GM12874 (cell line): ENCODE data around the gene MBD6.

ENCODE experiments used
- TF ChIP-seq, protein P1 (sequence below): IDR thresholded peaks from 2 replicates; pipeline ENCODE4 v1.5.1; 2011; ENCODE audit warnings: low read depth, mild to moderate bottlenecking, control low read depth, low read length, moderate library complexity; ENCODE audit not compliant: insufficient read depth

MBD6 gene

DNA sequence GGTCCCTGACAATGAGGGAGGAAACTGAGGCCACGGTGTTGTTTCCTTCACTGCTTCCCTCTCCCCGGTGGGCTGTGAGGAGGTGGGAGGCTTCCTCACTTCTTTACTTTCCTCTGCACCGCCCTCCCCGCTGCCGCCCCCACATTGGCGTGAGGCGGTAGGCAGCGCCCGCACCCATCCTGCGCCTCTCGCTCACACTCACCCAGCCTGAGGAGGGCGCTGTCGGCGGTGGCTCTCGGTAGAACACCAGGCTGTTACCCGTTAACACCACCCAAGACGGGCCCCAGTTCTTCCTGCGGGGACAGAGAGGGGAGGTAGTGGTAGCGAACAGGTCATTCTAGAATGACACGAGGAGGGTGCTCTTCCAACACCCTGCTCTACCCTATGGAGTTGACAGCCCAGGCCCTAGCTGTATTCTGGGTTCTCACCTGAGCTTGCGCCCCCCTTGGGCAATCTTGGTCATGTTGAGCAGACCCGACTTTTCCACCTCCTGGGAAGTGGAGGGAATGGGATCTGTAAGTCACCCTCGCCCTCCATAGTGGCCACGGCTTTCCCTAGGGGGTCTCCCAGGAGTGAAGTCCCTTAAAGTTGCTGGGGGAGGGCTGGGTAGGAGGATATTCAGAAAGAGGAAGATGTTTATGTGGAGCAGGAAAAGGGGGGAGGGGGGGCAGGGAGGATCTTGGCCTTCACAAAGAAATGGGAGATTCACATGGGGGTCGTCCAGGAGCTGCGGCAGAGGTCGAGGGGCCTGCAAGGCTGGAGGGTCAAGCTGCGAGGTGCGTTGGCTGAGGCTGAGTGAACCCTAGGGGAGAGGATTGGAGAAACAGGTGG, 46.2 kb upstream of the MBD6 start:
- TF ChIP-seq, protein P1, sequence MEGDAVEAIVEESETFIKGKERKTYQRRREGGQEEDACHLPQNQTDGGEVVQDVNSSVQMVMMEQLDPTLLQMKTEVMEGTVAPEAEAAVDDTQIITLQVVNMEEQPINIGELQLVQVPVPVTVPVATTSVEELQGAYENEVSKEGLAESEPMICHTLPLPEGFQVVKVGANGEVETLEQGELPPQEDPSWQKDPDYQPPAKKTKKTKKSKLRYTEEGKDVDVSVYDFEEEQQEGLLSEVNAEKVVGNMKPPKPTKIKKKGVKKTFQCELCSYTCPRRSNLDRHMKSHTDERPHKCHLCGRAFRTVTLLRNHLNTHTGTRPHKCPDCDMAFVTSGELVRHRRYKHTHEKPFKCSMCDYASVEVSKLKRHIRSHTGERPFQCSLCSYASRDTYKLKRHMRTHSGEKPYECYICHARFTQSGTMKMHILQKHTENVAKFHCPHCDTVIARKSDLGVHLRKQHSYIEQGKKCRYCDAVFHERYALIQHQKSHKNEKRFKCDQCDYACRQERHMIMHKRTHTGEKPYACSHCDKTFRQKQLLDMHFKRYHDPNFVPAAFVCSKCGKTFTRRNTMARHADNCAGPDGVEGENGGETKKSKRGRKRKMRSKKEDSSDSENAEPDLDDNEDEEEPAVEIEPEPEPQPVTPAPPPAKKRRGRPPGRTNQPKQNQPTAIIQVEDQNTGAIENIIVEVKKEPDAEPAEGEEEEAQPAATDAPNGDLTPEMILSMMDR = peak; percentile 86

DNA sequence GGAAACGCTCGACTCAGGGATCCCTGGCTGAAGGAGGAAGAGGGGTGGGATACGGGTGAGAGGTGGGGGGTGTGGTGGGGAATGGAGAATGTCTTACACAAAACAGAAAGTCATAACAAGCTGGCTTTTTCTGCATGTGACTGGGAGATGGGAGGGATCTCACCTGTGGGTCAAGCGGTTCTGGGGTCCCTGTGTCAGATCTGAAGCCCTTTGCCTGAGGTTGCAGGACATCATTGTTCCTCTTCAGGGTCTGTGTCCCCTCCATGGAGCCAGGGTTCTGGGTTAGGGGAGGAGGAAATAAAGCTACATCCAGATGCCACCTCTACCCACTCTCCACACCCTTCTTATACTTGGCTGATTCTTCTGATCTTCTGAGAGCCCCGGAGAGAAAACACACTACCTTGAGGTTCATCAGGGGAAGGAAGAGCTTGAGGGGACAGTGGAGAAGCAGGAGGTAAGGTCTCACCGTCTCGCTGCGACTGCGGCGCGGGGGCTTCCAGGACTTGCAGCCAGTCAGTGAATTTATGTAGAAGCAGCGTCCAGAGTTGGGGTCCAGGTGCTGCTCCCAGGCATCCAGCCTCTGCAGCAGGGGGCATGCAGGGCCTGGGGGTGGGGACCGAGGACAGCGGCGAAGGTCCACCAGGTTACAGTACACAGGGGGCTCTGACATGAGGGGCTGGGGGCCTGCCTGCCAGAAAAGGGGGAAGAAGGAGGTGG, 45.5 kb upstream of the MBD6 start:
- TF ChIP-seq, protein P1 = no peak

DNA sequence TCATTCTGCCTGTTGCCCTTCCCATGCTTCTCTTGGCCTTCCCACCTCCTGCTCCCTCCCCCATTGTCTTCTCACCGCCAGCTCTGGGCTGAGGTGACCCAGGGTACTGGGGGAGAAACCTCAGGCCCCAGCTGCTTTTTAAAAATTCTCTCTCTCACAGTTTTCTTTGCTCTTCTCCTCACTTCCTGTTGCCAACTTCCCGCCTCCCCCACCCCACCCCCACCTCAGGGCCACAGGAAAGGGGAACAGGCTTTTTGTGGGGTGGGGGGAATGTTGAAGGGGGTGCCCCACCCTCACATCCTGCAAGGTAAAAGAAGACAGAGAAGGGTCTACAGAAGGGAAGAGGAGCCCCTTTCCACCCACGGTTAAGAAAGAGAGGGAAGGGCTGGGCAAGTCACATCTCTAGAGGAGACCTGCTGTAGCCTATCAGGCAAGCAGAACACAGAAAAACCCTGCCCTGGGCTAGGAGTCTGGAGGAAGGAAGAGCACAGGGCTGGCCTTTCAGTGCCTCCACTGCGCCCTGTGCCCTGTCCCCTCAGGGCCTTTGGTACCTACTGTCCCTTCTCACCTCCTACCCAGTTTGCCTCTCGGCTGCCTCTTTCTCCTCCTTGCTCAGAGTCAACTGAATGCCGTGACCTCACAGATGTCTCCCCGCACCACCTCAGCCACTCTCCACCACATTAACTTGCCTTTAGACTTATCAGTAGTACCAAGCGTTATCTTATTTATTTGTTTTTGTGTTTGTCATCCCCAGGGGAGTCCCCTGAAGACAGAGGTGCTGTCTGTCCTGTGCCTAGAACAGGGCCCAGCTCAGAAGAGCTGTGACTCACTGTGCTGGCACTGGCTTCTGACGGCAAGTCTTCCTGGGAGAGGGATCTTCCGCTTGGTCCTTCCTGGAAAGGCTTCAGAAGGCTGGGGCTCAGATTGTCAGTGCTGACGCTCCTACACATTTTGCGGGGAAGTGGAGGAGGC, 44.6 kb upstream of the MBD6 start:
- TF ChIP-seq, protein P1 = no peak

DNA sequence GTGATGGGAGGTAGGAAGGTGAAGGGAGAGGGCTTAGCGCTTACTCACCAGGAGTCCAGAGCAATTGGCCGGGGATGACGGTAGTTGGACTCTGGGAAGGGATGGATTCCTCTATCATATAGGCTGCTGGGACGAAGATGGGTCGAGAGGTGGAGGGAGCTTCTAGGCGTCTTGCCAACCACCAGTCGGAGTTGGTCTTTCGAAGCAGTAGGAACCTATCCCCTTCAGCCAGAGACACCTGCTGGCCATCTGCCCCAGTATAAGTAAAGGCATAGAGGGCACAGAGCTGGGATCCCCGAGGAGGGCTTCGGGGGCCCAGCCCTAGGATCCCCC, 43.6 kb upstream of the MBD6 start:
- TF ChIP-seq, protein P1 = no peak

DNA sequence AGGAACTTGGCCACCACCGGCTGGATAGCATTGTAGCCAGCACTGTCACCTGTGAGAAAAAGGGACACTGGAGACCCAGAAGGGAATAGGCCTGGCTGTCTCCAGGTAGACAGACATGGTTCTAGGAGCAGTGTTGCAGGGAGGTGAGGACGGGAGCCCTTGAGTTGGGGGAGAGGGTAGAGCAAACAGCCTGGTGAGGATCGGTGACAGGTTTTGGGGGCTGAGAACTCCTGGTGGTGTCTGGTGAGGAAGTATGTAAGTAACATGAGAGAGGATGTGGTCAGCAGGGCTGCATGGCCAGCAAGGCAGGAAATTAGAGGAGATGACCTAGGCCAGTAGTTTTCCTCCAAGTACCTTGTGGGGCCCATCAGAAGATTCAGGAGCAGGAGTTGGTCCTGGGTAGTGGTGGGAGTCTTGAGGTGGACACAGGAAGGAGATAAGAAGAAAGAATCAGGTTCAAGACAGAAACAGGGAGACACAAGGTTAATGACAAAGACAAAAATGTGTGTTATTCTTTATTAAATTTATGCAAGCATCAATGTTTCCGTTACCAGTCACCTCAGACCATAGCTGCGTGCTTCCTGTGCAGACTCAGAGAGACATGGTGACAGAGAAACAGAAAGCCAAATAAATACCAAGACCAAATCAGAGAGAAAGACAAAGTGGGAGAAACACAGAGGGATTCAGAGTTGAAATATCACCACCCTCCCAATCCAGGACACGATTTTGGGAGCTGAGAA, 43.1 kb upstream of the MBD6 start, which contains the start of gene ARHGAP9:
Gene ARHGAP9 (minus strand): TSS at position 491 of the 740 bp plus-strand sequence. CDS start 460 bp downstream, at position 31.
- TF ChIP-seq, protein P1 = no peak

DNA sequence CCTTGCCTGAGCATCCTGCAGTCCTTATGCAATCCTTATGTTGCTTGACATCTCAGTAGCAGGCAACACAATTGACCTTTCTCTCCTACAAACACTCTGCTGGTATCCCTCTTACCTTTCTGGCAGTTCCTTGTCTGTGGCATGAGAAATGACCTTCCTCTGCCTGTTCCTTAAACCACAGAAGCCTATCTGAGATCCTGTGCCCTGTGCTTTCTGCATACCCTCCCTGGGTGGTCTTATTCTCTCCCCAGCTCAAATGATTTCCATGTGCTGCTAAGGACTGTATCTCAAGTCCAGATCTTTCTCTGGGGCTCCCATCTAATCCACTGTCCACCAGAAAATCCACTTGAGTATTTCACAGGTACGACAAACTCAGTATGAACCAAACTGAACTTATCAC, 41.0 kb upstream of the MBD6 start:
- TF ChIP-seq, protein P1 = no peak
